GM23338 (cell line): ENCODE measurements around the gene IGFBP7. TPM values are rescaled to one million over a fixed set of nuclear protein-coding genes. Genes with fewer than 3 reads are reported as not detected.

Experiments used
- ATAC-seq: fragments of 200-7000 bp; cut with Tn5 transposase; 3 replicates; pipeline ENCODE4 v1.9.1; 2020
- DNase-seq: peaks from one replicate; pipeline ENCODE4 v3.0.0-alpha.2; 2015; ENCODE audit warnings: low spot score
- H2AFZ ChIP-seq: fragments of 200-600 bp; sonication (generic); 2 replicates; pipeline ENCODE4 v1.8.0; 2016; ENCODE audit warnings: antibody characterized with exemption, mild to moderate bottlenecking, moderate library complexity
- H3F3A ChIP-seq: fragments of 200-600 bp; sonication (generic); replicated peaks from 2 replicates; pipeline ENCODE4 v1.8.0; 2017; ENCODE audit warnings: antibody characterized with exemption, mixed run types, low read depth
- H3K27ac ChIP-seq: fragments of 200-600 bp; sonication (generic); 2 replicates; pipeline ENCODE4 v1.6.1; 2016; ENCODE audit warnings: low read depth
- H3K27me3 ChIP-seq: fragments of 200-600 bp; sonication (generic); 2 replicates; pipeline ENCODE4 v1.8.0; 2016; ENCODE audit warnings: mild to moderate bottlenecking, mixed run types, moderate library complexity; ENCODE audit not compliant: insufficient read depth
- H3K36me3 ChIP-seq: fragments of 200-600 bp; sonication (generic); 2 replicates; pipeline ENCODE4 v1.8.0; 2016; ENCODE audit warnings: mild to moderate bottlenecking; ENCODE audit not compliant: insufficient read depth
- H3K4me1 ChIP-seq: fragments of 200-600 bp; sonication (generic); 2 replicates; pipeline ENCODE4 v1.8.0; 2016; ENCODE audit warnings: mild to moderate bottlenecking, moderate library complexity; ENCODE audit not compliant: insufficient read depth
- H3K4me2 ChIP-seq: fragments of 200-600 bp; sonication (generic); 2 replicates; pipeline ENCODE4 v1.7.1; 2017; ENCODE audit warnings: mixed run types
- H3K4me3 ChIP-seq: fragments of 200-600 bp; sonication (generic); 2 replicates; pipeline ENCODE4 v1.6.1; 2016; ENCODE audit warnings: mixed run types
- H3K79me2 ChIP-seq: fragments of 200-600 bp; sonication (generic); replicated peaks from 2 replicates; pipeline ENCODE4 v1.8.0; 2017; ENCODE audit warnings: mild to moderate bottlenecking; ENCODE audit not compliant: insufficient read depth
- H3K9me2 ChIP-seq: fragments of 200-600 bp; sonication (generic); 2 replicates; pipeline ENCODE4 v1.8.0; 2017; ENCODE audit not compliant: insufficient read depth
- H4K20me1 ChIP-seq: fragments of 200-600 bp; sonication (generic); replicated peaks from 2 replicates; pipeline ENCODE4 v1.8.0; 2017; ENCODE audit warnings: mild to moderate bottlenecking; ENCODE audit not compliant: insufficient read depth
- H3K27ac Mint-ChIP-seq: 2 replicates; pipeline ENCODE4 v1.8.0; 2020; ENCODE audit warnings: inconsistent platforms, mild to moderate bottlenecking, moderate library complexity, mixed read lengths
- H3K27me3 Mint-ChIP-seq: 3 replicates; pipeline ENCODE4 v1.8.0; 2022; ENCODE audit warnings: low read depth, mild to moderate bottlenecking, moderate library complexity, mixed read lengths, inconsistent platforms; ENCODE audit not compliant: insufficient read depth, poor library complexity
- H3K36me3 Mint-ChIP-seq: 3 replicates; pipeline ENCODE4 v1.8.0; 2021; ENCODE audit warnings: low read depth, mild to moderate bottlenecking, inconsistent platforms, moderate library complexity, mixed read lengths
- H3K4me1 Mint-ChIP-seq: 3 replicates; pipeline ENCODE4 v1.8.0; 2020; ENCODE audit warnings: mild to moderate bottlenecking, inconsistent platforms, mixed read lengths
- H3K4me3 Mint-ChIP-seq: 3 replicates; pipeline ENCODE4 v1.8.0; 2021; ENCODE audit warnings: moderate library complexity, mild to moderate bottlenecking, inconsistent platforms, mixed read lengths
- H3K9me3 Mint-ChIP-seq: 3 replicates; pipeline ENCODE4 v1.8.0; 2020; ENCODE audit warnings: moderate library complexity, mild to moderate bottlenecking, inconsistent platforms, mixed read lengths
- CREB1 ChIP-seq: fragments of 250-450 bp; sonication (Bioruptor Pico); IDR thresholded peaks from 2 replicates; pipeline ENCODE4 v1.5.0; 2020; ENCODE audit warnings: low read depth, mild to moderate bottlenecking, moderate library complexity
- EZH2phosphoT487 ChIP-seq: fragments of 200-600 bp; sonication (generic); IDR thresholded peaks from one replicate; pipeline ENCODE4 v1.8.1; 2018; ENCODE audit warnings: antibody characterized with exemption; ENCODE audit not compliant: unreplicated experiment
- NANOG ChIP-seq: IDR thresholded peaks from 2 replicates; pipeline ENCODE4 v1.6.1; 2016; ENCODE audit warnings: antibody characterized with exemption, borderline replicate concordance
- POLR2AphosphoS5 ChIP-seq: IDR thresholded peaks from 2 replicates; pipeline ENCODE4 v1.6.1; 2016; ENCODE audit warnings: antibody characterized with exemption, low read depth
- ZNF114 ChIP-seq: fragments of 250-450 bp; sonication (Bioruptor Pico); IDR thresholded peaks from 2 replicates; pipeline ENCODE4 v1.5.0; 2020; ENCODE audit warnings: mild to moderate bottlenecking, moderate library complexity
- ZNF331 ChIP-seq: fragments of 250-450 bp; sonication (Bioruptor Pico); IDR thresholded peaks from 2 replicates; pipeline ENCODE4 v1.5.0; 2020; ENCODE audit warnings: low read depth, mild to moderate bottlenecking, moderate library complexity
- polyA plus RNA-seq: library from polyadenylated mRNA; unstranded; fragments of >200 nt; fragmentation: Nextera tagmentation; extraction: Ambion mirVana; gene quantifications from 2 replicates; pipeline ENCODE4 v1.2.1, GENCODE V29; 2016
- total RNA-seq: library from RNA; depleted of rRNA; stranded (reverse); fragments of >200 nt; shearing (Covaris generic); gene quantifications from 2 replicates; pipeline ENCODE4 v1.2.3, GENCODE V29; 2014
- TF ChIP-seq, protein P1 (sequence below): fragments of 250-450 bp; sonication (Bioruptor Pico); IDR thresholded peaks from 2 replicates; pipeline ENCODE4 v1.5.0; 2020; ENCODE audit warnings: mild to moderate bottlenecking, moderate library complexity
- TF ChIP-seq, protein P2 (sequence below), 2 experiments: fragments of 200-600 bp in 1 of 2; sonication (generic) in 1 of 2; conservative IDR thresholded peaks; 2 replicates each; pipeline versions ENCODE4 v1.5.1 to v1.6.1; 2016 to 2017; ENCODE audit warnings: antibody characterized with exemption in 2 of 2, low read depth in 2 of 2, mild to moderate bottlenecking in 2 of 2, moderate library complexity in 1 of 2
- TF ChIP-seq, protein P3 (sequence below): IDR thresholded peaks from 2 replicates; pipeline ENCODE4 v1.6.1; 2016; ENCODE audit warnings: antibody characterized with exemption

Gene IGFBP7
- total and polyA plus RNA-seq, 2 experiments from 2014 or later: 0.49 to 7.9 TPM

DNA sequence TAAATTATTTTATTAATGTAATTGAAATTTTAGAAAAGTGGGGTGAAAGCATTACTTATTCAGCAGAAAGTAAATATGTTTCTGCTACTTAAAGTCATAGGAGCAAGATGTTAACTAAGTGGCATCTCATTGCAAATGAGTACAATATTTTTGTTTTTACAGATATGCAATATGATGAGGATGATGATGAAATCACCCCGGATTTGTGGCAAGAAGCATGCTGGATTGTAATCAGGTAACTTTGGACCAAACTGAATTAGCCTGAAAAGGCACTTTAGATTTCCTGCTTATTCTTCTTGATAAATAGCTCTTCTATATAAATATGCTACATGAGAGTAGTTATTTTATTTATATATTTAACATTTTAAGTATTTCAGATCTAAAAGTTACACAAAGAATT, 124.0 kb downstream of the IGFBP7 start:
- Histone ChIP-seq H3F3A (no peaks in the 10 kb centered on the region), H3K4me2 (no peak overlapping the region), H3K36me3 (peaks cover 45% of the 10 kb centered on the region), H3K27ac (no peak overlapping the region), H3K9me2 (no peaks in the 10 kb centered on the region), H3K27me3 (no peaks in the 10 kb centered on the region), H2AFZ (no peak overlapping the region), H4K20me1 (peaks cover 66% of the 10 kb centered on the region), H3K4me3 (no peak overlapping the region), H3K4me1 (no peaks in the 10 kb centered on the region), H3K79me2 (peaks cover 100% of the 10 kb centered on the region)
- H3K9me3 Mint-ChIP-seq: no peaks in the 10 kb centered on the region
- no peaks in the 10 kb centered on the region; the same call in 2 of the 3 replicates for H3K4me1 Mint-ChIP-seq
- TF ChIP-seq, protein P1, sequence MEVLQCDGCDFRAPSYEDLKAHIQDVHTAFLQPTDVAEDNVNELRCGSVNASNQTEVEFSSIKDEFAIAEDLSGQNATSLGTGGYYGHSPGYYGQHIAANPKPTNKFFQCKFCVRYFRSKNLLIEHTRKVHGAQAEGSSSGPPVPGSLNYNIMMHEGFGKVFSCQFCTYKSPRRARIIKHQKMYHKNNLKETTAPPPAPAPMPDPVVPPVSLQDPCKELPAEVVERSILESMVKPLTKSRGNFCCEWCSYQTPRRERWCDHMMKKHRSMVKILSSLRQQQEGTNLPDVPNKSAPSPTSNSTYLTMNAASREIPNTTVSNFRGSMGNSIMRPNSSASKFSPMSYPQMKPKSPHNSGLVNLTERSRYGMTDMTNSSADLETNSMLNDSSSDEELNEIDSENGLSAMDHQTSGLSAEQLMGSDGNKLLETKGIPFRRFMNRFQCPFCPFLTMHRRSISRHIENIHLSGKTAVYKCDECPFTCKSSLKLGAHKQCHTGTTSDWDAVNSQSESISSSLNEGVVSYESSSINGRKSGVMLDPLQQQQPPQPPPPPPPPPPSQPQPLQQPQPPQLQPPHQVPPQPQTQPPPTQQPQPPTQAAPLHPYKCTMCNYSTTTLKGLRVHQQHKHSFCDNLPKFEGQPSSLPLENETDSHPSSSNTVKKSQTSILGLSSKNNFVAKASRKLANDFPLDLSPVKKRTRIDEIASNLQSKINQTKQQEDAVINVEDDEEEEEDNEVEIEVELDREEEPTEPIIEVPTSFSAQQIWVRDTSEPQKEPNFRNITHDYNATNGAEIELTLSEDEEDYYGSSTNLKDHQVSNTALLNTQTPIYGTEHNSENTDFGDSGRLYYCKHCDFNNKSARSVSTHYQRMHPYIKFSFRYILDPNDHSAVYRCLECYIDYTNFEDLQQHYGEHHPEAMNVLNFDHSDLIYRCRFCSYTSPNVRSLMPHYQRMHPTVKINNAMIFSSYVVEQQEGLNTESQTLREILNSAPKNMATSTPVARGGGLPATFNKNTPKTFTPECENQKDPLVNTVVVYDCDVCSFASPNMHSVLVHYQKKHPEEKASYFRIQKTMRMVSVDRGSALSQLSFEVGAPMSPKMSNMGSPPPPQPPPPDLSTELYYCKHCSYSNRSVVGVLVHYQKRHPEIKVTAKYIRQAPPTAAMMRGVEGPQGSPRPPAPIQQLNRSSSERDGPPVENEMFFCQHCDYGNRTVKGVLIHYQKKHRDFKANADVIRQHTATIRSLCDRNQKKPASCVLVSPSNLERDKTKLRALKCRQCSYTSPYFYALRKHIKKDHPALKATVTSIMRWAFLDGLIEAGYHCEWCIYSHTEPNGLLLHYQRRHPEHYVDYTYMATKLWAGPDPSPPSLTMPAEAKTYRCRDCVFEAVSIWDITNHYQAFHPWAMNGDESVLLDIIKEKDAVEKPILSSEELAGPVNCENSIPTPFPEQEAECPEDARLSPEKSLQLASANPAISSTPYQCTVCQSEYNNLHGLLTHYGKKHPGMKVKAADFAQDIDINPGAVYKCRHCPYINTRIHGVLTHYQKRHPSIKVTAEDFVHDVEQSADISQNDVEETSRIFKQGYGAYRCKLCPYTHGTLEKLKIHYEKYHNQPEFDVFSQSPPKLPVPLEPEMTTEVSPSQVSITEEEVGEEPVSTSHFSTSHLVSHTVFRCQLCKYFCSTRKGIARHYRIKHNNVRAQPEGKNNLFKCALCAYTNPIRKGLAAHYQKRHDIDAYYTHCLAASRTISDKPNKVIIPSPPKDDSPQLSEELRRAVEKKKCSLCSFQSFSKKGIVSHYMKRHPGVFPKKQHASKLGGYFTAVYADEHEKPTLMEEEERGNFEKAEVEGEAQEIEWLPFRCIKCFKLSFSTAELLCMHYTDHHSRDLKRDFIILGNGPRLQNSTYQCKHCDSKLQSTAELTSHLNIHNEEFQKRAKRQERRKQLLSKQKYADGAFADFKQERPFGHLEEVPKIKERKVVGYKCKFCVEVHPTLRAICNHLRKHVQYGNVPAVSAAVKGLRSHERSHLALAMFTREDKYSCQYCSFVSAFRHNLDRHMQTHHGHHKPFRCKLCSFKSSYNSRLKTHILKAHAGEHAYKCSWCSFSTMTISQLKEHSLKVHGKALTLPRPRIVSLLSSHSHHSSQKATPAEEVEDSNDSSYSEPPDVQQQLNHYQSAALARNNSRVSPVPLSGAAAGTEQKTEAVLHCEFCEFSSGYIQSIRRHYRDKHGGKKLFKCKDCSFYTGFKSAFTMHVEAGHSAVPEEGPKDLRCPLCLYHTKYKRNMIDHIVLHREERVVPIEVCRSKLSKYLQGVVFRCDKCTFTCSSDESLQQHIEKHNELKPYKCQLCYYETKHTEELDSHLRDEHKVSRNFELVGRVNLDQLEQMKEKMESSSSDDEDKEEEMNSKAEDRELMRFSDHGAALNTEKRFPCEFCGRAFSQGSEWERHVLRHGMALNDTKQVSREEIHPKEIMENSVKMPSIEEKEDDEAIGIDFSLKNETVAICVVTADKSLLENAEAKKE (CRISPR knock-in tag): no peak
- no peak for TF ChIP-seq NANOG
- TF ChIP-seq CREB1 (CRISPR knock-in tag): no peak
- no peak for TF ChIP-seq ZNF114 (CRISPR knock-in tag)
- TF ChIP-seq, protein P2, sequence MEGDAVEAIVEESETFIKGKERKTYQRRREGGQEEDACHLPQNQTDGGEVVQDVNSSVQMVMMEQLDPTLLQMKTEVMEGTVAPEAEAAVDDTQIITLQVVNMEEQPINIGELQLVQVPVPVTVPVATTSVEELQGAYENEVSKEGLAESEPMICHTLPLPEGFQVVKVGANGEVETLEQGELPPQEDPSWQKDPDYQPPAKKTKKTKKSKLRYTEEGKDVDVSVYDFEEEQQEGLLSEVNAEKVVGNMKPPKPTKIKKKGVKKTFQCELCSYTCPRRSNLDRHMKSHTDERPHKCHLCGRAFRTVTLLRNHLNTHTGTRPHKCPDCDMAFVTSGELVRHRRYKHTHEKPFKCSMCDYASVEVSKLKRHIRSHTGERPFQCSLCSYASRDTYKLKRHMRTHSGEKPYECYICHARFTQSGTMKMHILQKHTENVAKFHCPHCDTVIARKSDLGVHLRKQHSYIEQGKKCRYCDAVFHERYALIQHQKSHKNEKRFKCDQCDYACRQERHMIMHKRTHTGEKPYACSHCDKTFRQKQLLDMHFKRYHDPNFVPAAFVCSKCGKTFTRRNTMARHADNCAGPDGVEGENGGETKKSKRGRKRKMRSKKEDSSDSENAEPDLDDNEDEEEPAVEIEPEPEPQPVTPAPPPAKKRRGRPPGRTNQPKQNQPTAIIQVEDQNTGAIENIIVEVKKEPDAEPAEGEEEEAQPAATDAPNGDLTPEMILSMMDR (conservative IDR thresholded peaks at IDR 0.05; ENCODE audit: low read depth in 2 of 2): no peak
- TF ChIP-seq ZNF331 (CRISPR knock-in tag): no peak
- no peak for TF ChIP-seq POLR2AphosphoS5
- no peak for TF ChIP-seq EZH2phosphoT487
- TF ChIP-seq, protein P3, sequence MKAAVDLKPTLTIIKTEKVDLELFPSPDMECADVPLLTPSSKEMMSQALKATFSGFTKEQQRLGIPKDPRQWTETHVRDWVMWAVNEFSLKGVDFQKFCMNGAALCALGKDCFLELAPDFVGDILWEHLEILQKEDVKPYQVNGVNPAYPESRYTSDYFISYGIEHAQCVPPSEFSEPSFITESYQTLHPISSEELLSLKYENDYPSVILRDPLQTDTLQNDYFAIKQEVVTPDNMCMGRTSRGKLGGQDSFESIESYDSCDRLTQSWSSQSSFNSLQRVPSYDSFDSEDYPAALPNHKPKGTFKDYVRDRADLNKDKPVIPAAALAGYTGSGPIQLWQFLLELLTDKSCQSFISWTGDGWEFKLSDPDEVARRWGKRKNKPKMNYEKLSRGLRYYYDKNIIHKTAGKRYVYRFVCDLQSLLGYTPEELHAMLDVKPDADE: no peak
- no peak overlapping the region for H3K4me3 Mint-ChIP-seq
- H3K27ac Mint-ChIP-seq: no peak overlapping the region
- H3K36me3 Mint-ChIP-seq: peaks cover 42% of the 10 kb centered on the region
- DNase-seq (no peak), ATAC-seq (no peak)
- H3K27me3 Mint-ChIP-seq: no peaks in the 10 kb centered on the region
